ENCODE measurements around the gene CLK3.

DNA sequence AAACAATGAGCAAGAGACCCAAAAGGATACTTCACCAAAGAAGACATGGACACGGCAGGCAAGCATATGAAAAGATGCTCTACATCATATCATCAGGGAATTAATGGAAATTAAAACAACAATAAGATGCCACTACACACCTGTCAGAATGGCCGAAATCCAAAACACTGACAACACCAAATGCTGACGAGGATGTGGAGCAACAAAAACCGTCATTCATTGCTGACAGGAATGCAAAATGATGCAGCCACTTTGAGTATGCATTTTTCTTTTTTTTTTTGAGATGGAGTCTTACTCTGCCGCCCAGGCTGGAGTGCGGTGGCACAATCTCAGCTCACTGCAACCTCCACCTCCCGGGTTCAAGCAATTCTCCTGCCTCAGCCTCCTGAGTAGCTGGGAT is 61.2 kb downstream of the CLK3 start:
- TF ChIP-seq CTCF (conservative IDR thresholded peaks at IDR 0.05; ENCODE audit: low read depth, low read length) (no peak), EZH2phosphoT487 (IDR thresholded peaks at IDR 0.05; ENCODE audit: borderline replicate concordance, low read length) (no peak)
